CD4-positive, alpha-beta T cell treated with Interleukin-4 for 1 hour (primary cell): Measurements from ENCODE around the gene PNCK.

Experiments
- DNase-seq, 2 donors: peaks; one replicate each; pipeline ENCODE4 v3.0.0-alpha.2; 2020 to 2022

PNCK gene

GRCh38 chrX:153626863-153627674 is 46.5 kb downstream of the PNCK start:
- no peak for DNase-seq

GRCh38 chrX:153626025-153626633 is 47.5 kb downstream of the PNCK start:
- DNase-seq: no peak

DNA sequence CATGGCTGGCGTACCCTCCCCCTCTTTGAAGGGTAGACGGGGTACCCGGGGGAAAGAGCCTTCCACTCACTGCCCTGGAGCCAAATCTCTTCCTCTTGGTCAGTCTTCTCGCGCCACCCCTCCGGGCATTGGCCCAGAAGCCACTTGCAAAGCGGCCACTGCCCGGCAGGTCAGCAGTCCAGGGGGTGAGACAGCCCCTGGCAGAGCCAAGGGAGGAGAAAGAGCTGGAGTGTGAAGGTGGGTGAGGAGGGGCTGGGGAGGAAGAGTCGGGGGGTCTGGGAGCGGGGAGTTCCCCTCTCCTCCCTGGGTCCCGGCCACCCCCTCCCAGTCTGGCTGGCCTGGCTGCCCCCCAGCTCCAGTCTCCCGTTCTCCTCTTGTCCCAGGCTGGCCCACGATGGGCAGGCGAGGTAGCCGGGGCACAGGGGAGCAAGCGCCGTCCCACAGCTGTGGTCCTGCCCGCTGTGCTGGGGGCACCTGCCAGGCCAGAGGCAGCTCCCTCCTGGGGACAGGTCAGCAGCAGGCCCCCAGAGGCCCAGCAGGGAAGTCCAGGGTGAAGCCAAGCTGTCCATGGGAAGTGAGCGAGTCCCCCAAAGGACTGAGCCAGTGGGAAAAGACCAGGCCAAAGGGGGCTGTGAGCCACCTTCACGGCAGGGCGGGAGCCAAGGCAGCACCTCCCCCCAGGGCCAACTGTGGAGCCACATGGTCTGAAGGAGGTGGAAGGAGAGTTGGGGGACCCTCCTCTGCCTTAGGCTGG is 48.2 kb downstream of the PNCK start:
- no peak for DNase-seq

GRCh38 chrX:153624196-153625091 is 49.2 kb downstream of the PNCK start:
- no peak for DNase-seq

GRCh38 chrX:153623310-153624029 is 50.1 kb downstream of the PNCK start:
- DNase-seq: no peak

GRCh38 chrX:153622661-153623309 is 50.8 kb downstream of the PNCK start:
- DNase-seq: no peak

DNA sequence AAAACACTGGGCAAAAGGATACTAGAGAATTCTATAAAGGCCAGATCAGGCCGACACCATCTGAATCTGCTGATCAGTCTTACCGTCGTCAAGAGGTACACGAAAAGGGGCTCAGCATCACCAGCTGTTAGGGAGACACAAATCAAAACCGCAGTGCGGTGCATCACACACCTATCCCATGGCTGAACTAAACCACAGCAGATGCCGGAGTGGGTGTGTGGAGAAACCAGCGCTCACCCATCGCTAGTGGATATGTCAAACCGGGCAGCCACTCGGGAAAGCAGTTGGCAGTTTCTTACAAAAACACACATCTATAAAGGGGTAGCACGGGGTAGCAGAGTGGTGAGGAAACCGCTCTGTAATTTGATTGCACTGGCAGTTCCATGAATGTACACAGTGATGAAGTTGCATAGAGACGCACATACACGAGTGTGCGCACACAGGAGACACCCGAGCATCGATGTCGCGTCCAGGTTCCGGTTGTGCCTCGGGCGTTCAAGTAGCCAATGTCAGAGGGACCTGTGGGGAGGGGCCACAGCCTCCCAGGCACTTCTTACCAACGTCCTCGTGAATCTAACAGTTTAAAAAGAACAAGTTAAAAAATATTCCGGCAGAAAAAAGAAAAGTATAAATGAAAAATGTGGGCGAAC is 51.5 kb downstream of the PNCK start:
- DNase-seq: no peak

GRCh38 chrX:153620576-153620975 is 53.0 kb downstream of the PNCK start:
- no peak for DNase-seq
